Large intestine (tissue), 3 donors: ENCODE data around the gene RSPH6A. TPM values are rescaled to one million over a fixed set of nuclear protein-coding genes. Genes with fewer than 3 reads are reported as not detected.

Experiments used
- DNase-seq, 2 donors: peaks; one replicate each; pipeline versions ENCODE4 v3.0.0 to v3.0.0-alpha.2; 2013
- H3K27ac ChIP-seq: one replicate; pipeline ENCODE4 v1.5.1; 2013; ENCODE audit warnings: low read length
- H3K27me3 ChIP-seq: 2 replicates; pipeline ENCODE4 v1.6.1; 2013; ENCODE audit warnings: low read length; ENCODE audit not compliant: control insufficient read depth, insufficient read depth
- H3K36me3 ChIP-seq: 2 replicates; pipeline ENCODE4 v1.6.1; 2013; ENCODE audit warnings: low read length; ENCODE audit not compliant: control insufficient read depth, insufficient read depth
- H3K4me1 ChIP-seq: one replicate; pipeline ENCODE4 v1.6.1; 2013; ENCODE audit warnings: low read length; ENCODE audit not compliant: control insufficient read depth, insufficient read depth
- H3K4me3 ChIP-seq: one replicate; pipeline ENCODE4 v1.5.1; 2013; ENCODE audit warnings: low read length
- H3K9me3 ChIP-seq: one replicate; pipeline ENCODE4 v1.6.1; 2013; ENCODE audit warnings: mild to moderate bottlenecking, low read depth, low read length, moderate library complexity; ENCODE audit not compliant: control insufficient read depth
- WGBS: methylation state at CpG from one replicate; pipeline ENCODE4 v1.1.5; 2013; ENCODE audit warnings: low lambda C conversion rate; ENCODE audit not compliant: insufficient coverage; 5-methylcytosine and 5-hydroxymethylcytosine counted together
- polyA plus RNA-seq: library from polyadenylated mRNA; unstranded; fragments of 120-200 nt; gene quantifications from one replicate; pipeline ENCODE4 v1.2.1, GENCODE V29; 2013

RSPH6A gene
- polyA plus RNA-seq, 1 donor = 0.01 TPM

DNA sequence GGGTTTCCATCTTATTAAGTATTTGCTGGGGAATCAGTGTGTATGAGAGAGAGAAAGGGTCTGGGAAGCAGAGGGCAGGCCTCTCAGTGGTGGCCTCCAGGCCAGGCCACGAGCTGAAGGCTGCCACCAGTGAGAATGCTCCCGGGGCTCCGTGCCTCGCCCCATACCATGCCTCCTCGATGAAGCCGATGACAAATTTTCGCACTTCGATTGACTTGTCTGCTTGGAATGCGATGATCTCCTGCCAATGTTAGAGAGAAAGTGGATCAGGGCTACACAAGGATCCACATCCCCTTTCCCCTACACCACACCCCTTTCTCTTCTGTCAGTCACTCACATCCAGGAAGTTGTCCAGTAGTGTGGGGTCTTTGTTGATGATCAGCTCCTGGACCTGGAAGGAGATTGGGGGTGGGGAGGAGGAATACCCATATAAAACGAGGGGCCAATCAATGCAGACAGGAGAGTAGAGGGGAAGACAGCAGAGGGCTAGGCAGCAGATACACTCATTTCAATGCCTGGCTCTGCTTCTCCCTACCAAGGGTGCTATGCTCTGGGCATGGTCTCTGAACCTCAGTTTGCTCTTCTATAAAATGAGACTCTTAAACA is 37.1 kb upstream of the RSPH6A start:
- H3K9me3 ChIP-seq = no peaks in the 10 kb centered on the region
- no peak overlapping the region for H3K4me3 ChIP-seq
- H3K4me1 ChIP-seq = no peaks in the 10 kb centered on the region
- no peaks in the 10 kb centered on the region for H3K27me3 ChIP-seq
- no peak overlapping the region for H3K27ac ChIP-seq
- peaks cover 71% of the 10 kb centered on the region for H3K36me3 ChIP-seq
- WGBS = no CpG with 5 or more reads among the region's 10 CpGs
- no peak for DNase-seq

DNA sequence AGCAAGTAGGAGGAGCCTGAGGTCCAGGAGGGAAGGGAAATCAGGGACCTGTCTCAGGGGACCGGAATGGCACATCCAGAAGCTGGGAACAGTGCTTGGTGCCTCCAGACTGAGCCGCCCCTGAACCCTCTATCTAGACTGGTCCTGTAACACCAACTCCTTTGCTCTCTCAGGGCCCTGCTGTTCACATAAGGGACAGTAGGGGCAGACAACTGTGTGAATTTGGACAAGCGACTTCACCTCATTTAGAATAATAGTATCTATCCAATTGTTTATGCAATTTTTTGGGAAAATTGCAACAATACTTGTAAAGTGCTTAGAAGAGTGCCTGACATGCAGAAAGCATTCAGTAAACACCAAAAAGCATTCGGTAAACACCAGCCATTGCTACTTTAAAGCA is 33.8 kb upstream of the RSPH6A start:
- Histone ChIP-seq H3K4me3 (no peak overlapping the region), H3K9me3 (no peaks in the 10 kb centered on the region), H3K36me3 (peaks cover 68% of the 10 kb centered on the region), H3K27ac (no peak overlapping the region), H3K27me3 (no peaks in the 10 kb centered on the region), H3K4me1 (no peaks in the 10 kb centered on the region)
- WGBS = 100% methylated on average over 2 of the region's 4 CpGs
- DNase-seq = no peak

DNA sequence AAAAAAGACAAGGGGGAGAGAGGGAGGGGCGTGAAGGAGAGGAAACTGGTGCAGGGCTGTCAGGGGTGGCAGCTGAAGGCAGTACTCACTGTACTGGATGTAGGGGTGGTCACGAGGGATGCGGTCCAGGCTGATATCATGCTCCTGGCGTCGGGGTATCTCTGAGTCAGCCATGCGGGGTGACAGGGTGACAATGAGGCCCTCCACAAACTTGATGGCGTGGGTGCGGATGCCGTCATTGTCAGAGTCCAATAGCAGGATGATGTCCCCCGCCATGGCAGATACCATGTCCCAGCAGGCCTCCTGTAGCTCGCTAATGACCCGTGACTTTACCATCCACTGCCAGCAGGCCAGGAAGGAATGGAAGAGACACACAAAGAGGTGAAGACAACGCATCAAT is 32.6 kb upstream of the RSPH6A start:
- DNase-seq = no peak
- H3K4me3 ChIP-seq = no peak overlapping the region
- peaks cover 68% of the 10 kb centered on the region for H3K36me3 ChIP-seq
- WGBS = 100% methylated on average over 2 of the region's 13 CpGs
- no peak overlapping the region for H3K27ac ChIP-seq
- H3K27me3 ChIP-seq = no peaks in the 10 kb centered on the region
- no peaks in the 10 kb centered on the region for H3K9me3 ChIP-seq
- H3K4me1 ChIP-seq = no peaks in the 10 kb centered on the region

DNA sequence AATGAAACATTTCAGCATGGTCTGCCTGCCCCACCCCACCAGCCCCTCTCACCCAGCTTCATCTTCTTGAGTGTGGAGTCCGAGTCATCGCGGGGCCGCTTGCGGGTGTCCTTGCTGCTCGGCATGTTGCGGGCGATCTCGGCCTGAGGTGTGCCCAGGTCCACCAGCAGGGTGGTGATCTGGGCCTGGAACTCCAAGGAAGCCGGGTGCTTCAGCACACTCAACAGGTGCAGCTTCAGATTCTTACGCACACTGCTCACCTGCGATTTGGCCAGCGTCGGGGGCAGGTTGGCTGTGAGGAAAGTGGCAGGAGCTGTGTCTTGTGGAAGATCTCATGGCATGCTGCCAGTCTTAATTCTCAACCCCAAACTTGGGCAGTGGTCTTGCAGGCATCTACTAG is 27.1 kb upstream of the RSPH6A start:
- peaks cover 4% of the 10 kb centered on the region for H3K9me3 ChIP-seq
- no peak overlapping the region for H3K27ac ChIP-seq
- DNase-seq = no peak
- H3K4me3 ChIP-seq = no peak overlapping the region
- WGBS = no CpG with 5 or more reads among the region's 14 CpGs
- H3K36me3 ChIP-seq = peaks cover 66% of the 10 kb centered on the region
- no peaks in the 10 kb centered on the region for H3K4me1 ChIP-seq
- H3K27me3 ChIP-seq = no peaks in the 10 kb centered on the region

DNA sequence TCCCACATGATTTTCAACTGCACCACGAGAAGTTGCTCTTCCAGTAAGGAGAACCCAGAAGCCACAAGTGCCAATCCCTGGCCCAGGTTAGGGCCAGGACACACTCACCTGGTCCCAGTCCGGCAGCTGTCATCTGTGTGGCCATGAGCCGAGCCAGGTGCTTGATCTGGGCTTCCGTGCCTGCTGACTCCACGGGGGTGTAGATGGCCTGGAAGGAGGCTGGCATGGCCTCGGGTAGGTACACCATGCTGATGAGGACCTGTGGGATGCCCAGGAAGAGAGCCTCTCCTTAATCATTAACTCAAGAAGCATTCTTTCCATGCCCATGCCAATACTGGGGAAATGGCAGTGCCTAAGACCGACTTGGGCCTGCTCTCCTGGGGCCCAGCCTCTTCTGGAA is 19.9 kb upstream of the RSPH6A start:
- H3K4me3 ChIP-seq = no peak overlapping the region
- H3K27ac ChIP-seq = no peak overlapping the region
- no peaks in the 10 kb centered on the region for H3K4me1 ChIP-seq
- WGBS = no CpG with 5 or more reads among the region's 7 CpGs
- peaks cover 4% of the 10 kb centered on the region for H3K9me3 ChIP-seq
- DNase-seq = no peak
- no peaks in the 10 kb centered on the region for H3K27me3 ChIP-seq
- H3K36me3 ChIP-seq = peaks cover 65% of the 10 kb centered on the region

DNA sequence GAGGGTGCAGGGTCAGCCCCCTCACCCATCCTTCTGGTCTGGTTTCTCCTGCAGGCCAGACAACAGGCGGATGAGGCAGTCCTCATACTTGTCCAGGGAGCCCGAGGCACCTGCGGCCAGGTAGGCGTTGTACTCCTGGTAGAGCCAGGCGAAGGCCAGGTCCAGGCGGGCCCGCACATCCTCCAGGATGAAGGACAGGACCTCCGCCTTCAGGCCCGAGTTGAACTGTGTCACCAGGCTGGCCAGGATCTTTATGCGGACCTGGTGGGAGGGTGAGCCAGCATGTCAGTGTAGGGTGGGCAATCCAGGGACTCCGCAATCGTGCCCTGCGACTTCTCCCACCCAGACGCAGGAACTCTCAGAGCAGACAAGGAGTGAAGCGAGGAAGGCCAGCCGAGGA is 13.8 kb upstream of the RSPH6A start:
- Histone ChIP-seq H3K9me3 (no peaks in the 10 kb centered on the region), H3K4me1 (no peaks in the 10 kb centered on the region), H3K27ac (no peak overlapping the region), H3K27me3 (no peaks in the 10 kb centered on the region), H3K36me3 (peaks cover 85% of the 10 kb centered on the region), H3K4me3 (no peak overlapping the region)
- DNase-seq = no peak
- no CpG with 5 or more reads among the region's 16 CpGs for WGBS

DNA sequence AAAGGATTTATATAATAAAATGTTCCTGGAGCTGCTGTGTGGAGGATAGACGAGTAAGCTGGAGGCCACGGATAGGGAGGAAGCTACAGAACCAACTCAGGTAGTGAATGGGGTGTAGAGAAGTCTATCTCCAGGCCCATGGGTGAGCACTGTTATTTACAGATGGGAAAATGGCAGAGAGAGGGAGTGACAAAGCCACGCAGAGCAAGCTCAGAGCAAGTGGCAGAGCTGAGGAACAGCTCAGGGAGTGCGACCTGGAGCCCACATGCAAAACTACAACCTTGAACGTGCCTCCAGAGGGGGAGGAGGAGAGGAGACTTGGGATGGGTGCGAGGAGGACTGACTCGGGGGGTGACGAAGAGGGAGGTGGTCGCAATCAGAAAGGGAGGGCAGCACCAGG is 13.4 kb upstream of the RSPH6A start:
- no CpG with 5 or more reads among the region's 9 CpGs for WGBS
- no peak overlapping the region for H3K27ac ChIP-seq
- no peaks in the 10 kb centered on the region for H3K9me3 ChIP-seq
- no peak overlapping the region for H3K4me3 ChIP-seq
- DNase-seq = no peak
- H3K4me1 ChIP-seq = no peaks in the 10 kb centered on the region
- H3K27me3 ChIP-seq = no peaks in the 10 kb centered on the region
- H3K36me3 ChIP-seq = peaks cover 89% of the 10 kb centered on the region

DNA sequence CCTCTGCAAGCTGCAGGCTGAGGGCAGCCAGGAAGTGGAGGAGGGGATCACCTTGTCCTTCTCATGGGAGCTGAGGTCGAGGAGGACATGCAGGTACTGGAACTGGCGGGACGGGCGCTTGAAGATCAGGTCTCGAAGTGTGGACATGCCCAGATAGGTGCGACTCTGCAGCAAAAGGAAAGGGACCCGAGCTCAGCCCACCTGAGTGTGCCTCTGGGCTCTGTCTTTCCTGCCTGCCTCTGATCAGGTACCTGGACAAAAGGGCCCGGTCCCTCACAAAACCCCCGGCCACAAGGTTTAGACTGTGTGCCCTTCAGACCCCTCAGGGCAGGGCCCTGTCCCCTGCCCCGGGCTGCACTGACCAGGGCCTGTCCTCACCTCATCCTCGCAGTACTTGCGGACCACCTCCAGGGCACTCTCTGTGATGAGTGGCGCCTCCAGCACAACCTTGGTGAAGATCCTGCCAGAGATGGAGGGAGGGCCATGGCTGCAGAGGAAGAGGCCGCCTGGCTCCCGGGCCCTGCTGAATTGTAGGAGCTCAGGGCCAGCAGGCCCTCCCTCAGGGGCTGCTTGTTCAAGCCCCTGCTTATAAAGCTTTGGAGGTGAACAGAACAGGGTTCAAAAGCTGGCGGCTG is 12.5 kb upstream of the RSPH6A start:
- DNase-seq = no peak
- H3K27ac ChIP-seq = no peak overlapping the region
- H3K4me3 ChIP-seq = no peak overlapping the region
- H3K9me3 ChIP-seq = no peaks in the 10 kb centered on the region
- H3K36me3 ChIP-seq = peaks cover 92% of the 10 kb centered on the region
- no peaks in the 10 kb centered on the region for H3K27me3 ChIP-seq
- H3K4me1 ChIP-seq = no peaks in the 10 kb centered on the region
- WGBS = no CpG with 5 or more reads among the region's 16 CpGs

DNA sequence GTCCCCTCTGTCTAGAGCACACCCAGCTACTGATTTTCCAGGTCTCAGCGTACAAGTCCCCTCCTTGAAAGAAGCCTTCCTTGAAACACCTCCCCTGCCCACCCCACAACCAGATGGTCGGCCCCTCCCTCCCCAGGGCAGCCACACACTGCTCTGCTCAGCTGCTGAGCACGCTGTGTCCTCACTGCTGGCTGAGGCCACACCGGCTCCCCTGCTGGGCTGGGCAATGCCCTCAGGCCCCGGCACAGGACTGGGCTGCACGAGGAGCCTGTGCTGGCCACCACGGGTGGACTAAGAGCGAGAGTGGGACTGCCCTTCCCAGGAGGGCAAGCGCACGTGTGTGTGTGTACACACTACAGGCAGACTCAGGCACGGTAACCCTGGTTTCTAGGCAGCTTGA is 11.8 kb upstream of the RSPH6A start:
- no peaks in the 10 kb centered on the region for H3K4me1 ChIP-seq
- DNase-seq = no peak
- no peaks in the 10 kb centered on the region for H3K27me3 ChIP-seq
- no peak overlapping the region for H3K4me3 ChIP-seq
- peaks cover 90% of the 10 kb centered on the region for H3K36me3 ChIP-seq
- no peaks in the 10 kb centered on the region for H3K9me3 ChIP-seq
- WGBS = no CpG with 5 or more reads among the region's 11 CpGs
- H3K27ac ChIP-seq = no peak overlapping the region

DNA sequence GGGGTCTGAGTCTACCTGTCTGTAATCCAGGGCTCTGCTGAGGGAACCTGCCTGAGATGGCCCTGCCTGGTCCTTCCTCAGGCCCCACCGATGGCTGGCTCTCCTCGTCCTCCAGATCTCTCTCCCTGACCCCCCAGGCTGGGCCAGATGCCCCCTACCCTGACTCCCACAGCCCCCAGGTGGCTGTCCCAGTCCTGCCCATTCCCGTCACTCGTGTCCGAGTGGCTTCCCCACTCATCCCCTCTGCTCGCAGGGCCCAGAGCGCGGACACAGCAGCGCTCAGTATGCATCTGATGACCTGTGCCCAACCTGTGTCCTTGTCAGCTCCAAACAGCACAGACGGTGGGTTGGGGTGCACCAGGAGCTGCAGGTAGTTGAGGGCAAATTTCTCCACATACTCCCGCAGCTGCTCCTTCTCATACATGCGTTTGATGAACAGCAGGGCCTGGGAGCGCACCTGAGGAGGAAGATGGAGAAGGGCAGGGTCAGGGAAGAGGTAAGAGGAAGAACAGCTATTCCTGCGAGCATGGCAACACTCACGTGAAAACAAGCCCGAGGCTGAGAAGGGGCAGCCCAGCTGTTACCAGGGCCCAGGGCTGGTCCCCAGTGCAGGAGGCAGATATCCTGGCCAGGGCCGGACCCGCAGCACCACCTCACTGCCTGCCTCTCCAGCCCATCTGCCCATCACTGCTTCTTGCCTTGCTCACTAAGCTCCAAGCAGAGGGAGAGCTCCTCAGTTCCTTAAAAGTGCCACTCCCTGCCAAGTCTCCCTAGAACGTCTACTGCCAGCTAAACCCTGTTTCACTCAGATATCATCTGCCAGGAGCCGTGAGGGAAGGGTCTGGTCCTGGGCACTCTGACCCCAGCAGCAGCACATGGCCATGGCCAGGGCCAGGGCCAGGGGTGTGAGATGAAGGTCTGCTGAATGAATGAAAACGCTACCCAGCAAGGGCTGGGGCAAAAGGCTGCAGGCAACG is 11.1 kb upstream of the RSPH6A start:
- Histone ChIP-seq H3K27me3 (no peaks in the 10 kb centered on the region), H3K27ac (no peak overlapping the region), H3K9me3 (no peaks in the 10 kb centered on the region), H3K4me1 (no peaks in the 10 kb centered on the region), H3K36me3 (peaks cover 90% of the 10 kb centered on the region), H3K4me3 (no peak overlapping the region)
- WGBS = no CpG with 5 or more reads among the region's 22 CpGs
- DNase-seq = no peak
